GM19099 (cell line): Measurements from ENCODE around the gene FIGLA.

Experiments used
- POLR2A ChIP-seq: IDR thresholded peaks from 3 replicates; pipeline ENCODE4 v1.6.1; 2011; ENCODE audit warnings: low read depth; ENCODE audit not compliant: insufficient read length; ENCODE audit errors: extremely low read depth

FIGLA gene

GRCh38 chr2:70748002-70748784, 42.2 kb downstream of the FIGLA start:
- TF ChIP-seq POLR2A: no peak

- TF ChIP-seq POLR2A: no peak
These were observed 43.2 kb downstream of the FIGLA start for GRCh38 chr2:70747284-70747683.

DNA sequence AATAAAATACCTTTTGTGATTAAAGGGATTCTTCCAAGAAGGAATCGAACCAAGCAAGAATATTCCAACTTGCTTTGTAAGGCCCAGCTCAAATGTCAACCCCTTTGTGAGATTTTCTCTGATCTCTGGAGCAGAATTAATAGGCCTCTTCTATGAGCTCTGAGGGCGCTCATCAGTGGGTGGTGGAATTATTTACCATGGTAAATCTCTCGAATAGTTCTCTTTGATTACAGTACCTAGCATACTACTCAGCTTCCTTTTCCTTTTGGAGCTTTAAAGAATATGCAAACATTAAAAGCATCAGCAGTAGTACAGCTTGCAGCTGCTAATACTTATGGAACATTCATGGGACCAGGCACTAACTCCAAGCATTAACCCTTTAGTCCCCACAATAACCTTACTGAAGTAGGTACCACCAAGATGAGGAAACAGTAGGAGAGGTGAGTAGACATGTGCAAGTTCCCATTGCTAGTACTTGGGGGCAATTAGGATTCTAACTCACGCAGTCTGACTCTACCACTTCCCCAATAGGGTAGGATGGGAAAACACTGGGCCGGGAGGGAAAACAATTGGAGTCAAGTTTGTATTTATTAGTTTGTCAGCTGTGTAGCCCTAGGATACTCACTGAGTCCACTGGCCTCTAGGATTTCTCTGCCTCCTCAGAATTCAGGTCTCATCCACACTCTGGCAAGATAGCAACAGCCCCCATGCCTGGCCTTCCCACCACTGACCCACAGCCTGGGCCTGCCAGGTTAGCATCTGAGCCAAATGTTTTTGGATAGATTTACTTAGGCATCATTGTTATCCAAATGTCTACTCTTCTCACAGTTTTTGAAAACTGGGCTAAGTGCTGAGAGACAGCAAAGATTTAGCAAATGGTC, 44.1 kb downstream of the FIGLA start:
- no peak for TF ChIP-seq POLR2A

- TF ChIP-seq POLR2A: no peak
These were observed 45.1 kb downstream of the FIGLA start for GRCh38 chr2:70745276-70745825.

DNA sequence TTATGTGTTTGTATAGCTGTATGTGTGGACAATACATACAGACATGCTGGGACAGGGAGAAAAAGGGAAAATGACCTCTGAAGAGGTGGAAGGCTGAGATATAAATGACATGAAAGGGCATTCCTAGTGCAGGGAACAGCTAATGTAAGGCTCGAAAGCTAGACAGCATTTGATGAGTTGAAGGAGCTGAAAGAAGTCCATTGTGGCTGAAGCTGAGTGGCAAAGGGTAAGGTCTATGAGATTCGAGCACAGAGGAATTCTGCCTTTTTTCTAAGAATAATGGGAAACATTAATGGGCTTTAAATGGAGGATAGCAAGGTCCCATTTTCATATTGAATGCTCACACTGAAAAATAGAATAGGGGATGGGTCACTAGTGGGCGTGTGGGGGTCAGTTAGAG, 46.0 kb downstream of the FIGLA start:
- no peak for TF ChIP-seq POLR2A

DNA sequence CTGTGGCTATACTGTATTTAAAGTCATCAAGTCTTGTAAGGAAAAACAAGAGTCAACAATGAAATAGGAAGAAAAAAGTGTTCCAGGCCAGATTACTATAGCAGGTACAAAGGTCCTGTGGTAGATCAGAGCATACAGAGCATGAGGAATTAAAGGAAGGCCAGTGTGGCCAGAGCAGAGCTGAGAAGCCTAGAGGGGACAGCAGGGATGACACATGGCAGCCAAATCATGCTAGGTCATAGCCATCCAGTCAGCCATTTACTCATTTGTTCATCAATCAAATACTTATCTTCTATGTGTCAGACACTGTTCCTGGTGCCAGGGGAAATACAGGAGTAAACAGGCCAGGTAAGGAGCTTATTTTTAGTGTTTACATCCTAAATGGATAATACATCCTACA, 46.8 kb downstream of the FIGLA start:
- TF ChIP-seq POLR2A: no peak

GRCh38 chr2:70743068-70743467, 47.4 kb downstream of the FIGLA start:
- TF ChIP-seq POLR2A: no peak

GRCh38 chr2:70738159-70738558, 52.3 kb downstream of the FIGLA start:
- no peak for TF ChIP-seq POLR2A

- no peak for TF ChIP-seq POLR2A
These were observed 55.4 kb downstream of the FIGLA start for GRCh38 chr2:70735071-70735470.

- TF ChIP-seq POLR2A: no peak
These were observed 56.7 kb downstream of the FIGLA start for GRCh38 chr2:70733646-70734180.

DNA sequence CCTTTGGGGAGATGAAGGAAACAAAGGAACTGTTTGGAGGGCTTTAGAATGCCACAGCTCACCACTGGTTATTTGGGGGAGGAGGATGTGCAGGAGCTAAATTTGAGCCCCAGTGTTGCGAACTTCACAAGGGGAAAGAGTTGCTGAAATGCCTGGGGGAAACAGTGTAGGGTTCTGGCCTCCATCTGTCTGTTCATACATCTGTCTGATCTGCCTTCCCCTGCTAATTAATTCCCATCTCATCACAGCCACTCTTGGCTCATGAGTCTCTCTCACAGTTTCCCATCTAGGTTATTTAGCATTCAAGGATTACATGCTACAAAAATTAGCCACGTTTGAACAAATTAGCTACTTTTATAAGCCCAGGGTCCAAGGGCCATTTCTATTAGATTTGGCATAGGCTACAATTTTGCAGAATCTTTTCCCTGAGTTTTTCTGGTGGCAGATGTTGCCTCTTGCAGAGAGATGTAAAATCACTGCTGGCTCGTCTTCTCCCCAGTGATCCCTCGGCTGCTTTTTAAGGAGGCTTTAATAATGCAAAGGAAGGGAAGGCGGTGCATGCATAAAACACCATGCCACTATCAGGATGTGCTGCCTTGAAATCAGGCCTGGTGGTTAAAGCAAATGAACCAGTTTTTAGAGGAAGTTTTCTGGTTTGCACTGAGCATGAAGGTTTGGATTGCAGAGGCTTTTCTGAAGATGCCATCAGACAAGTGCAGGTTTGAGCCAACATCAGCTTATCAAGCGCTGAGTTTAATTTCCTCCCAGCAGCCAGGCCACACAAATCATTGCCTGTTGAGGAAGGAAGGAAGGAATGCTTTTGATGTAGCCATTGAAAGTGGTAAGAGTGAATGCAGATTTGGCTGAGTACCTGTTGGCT, 57.4 kb downstream of the FIGLA start:
- TF ChIP-seq POLR2A: no peak

GRCh38 chr2:70730730-70731129, 59.7 kb downstream of the FIGLA start:
- no peak for TF ChIP-seq POLR2A

DNA sequence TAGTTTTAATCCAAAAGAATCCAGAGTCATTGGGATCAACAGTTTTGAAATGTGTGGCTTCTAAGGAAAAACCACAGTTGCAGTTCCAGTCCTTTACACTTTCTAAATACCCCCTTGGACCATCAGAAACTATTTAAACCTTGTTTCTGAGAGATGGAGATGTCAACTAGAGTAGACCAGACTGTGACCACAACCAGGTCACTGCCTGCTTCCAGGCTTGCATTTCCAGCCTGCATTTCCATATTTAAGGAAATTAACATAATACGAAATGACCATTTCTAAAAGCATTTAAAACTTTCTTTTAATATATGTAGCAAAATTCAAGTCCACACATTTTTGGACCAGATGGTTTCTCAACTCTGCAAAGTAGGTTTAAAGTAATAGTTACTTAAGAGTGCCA, 60.8 kb downstream of the FIGLA start:
- TF ChIP-seq POLR2A: no peak

- no peak for TF ChIP-seq POLR2A
These were observed 62.3 kb downstream of the FIGLA start for GRCh38 chr2:70728128-70728527.
